ENCODE results near the gene WWOX.

- TF ChIP-seq POLR2A (IDR thresholded peaks at IDR 0.05) (no peak), CTCF (IDR thresholded peaks at IDR 0.05) (no peak), POLR2AphosphoS5 (IDR thresholded peaks at IDR 0.05) (no peak)
Measured at GRCh38 chr16:79096246-79096645, 996.8 kb downstream of the WWOX start.

Measured in gastroesophageal sphincter (tissue), 3 donors.